ENCODE data around the gene ST3GAL3. TPM values are rescaled to one million over a fixed set of nuclear protein-coding genes. Genes with fewer than 3 reads are reported as not detected.

Gene ST3GAL3
- total and polyA plus RNA-seq, 10 of the 15 experiments (the other 5 are each of a cell fraction or from before 2014, with no cell fraction given), result 1.2 to 19.3 (median 11.0) TPM

GRCh38 chr1:43913666-43914360 is 206.5 kb downstream of the ST3GAL3 start (continued):
- no peak for TF ChIP-seq EGR1 (IDR thresholded peaks at IDR 0.05; ENCODE audit: borderline replicate concordance in 1 of 2, low read depth in 2 of 2, low read length in 2 of 2)
- TF ChIP-seq RB1 (IDR thresholded peaks at IDR 0.05; ENCODE audit: borderline replicate concordance), result no peak
- TF ChIP-seq PRDM15 (CRISPR knock-in tag; IDR thresholded peaks at IDR 0.05), result no peak

GRCh38 chr1:43914576-43915525 is 207.5 kb downstream of the ST3GAL3 start:
- Histone ChIP-seq H3K79me2 (ENCODE audit: control insufficient read depth, insufficient read depth, low read length) (no peaks in the 10 kb centered on the region), H3K27me3 (replicated peaks in 1 of 2; ENCODE audit: control insufficient read depth in 2 of 2, insufficient read depth in 2 of 2, low read length in 1 of 2) (no peaks in the 10 kb centered on the region), H3K4me2 (ENCODE audit: control insufficient read depth, insufficient read depth) (no peak overlapping the region), H3K4me1 (ENCODE audit: control insufficient read depth, insufficient read depth, low read length) (no peaks in the 10 kb centered on the region), H3K9ac (ENCODE audit: control insufficient read depth, insufficient read depth, low read length) (no peak overlapping the region), H2AFZ (ENCODE audit: control insufficient read depth, low read depth, low read length) (no peak overlapping the region), H3K36me3 (ENCODE audit: control insufficient read depth in 2 of 2, insufficient read depth in 2 of 2, low read length in 1 of 2) (no peaks in the 10 kb centered on the region), H3K4me3 (no peak overlapping the region), H3K27ac (ENCODE audit: control insufficient read depth, insufficient read depth) (no peak overlapping the region), H3K9me3 (replicated peaks; ENCODE audit: control insufficient read depth, insufficient read depth, low read length) (no peaks in the 10 kb centered on the region), H4K20me1 (ENCODE audit: control insufficient read depth, insufficient read depth) (no peaks in the 10 kb centered on the region)
- SMC1A ChIA-PET (ENCODE audit: uncharacterized antibody, unreplicated experiment), result interaction anchor here (1.0 kb wide), 2 partner anchors 18 to 151 kb away, joined by 3 to 4 read pairs; no protein-coding TSS in a partner anchor
- RAD21 ChIA-PET (ENCODE audit: unreplicated experiment), result interaction anchor here (0.8 to 0.9 kb wide), 3 partner anchors 20 to 152 kb away, joined by 3 read pairs; no protein-coding TSS in a partner anchor
- intact Hi-C loops (cut with micrococcal nuclease; ENCODE audit: unreplicated experiment) (no loop called here), in situ Hi-C loops (cut with MboI) (no loop called here)
- 83% methylated on average over 13 of the region's 13 CpGs for WGBS (ENCODE audit: insufficient coverage, insufficient replicate concordance, low lambda C conversion rate, missing lambda C conversion rate)
- POLR2A ChIA-PET, result no interaction called here
- DNase-seq (ENCODE audit: low read depth, low spot score) (no peak), FAIRE-seq (peak; percentile 61), ATAC-seq (no peak)
- no TSS peak for BruUV-seq (replicated peaks)
- CTCF ChIA-PET, result interaction anchor here (2.3 to 5.5 kb wide), 2 partner anchors 20 to 150 kb away, joined by 9 to 81 read pairs; no protein-coding TSS in a partner anchor
- TF ChIP-seq PRDM15 (CRISPR knock-in tag; IDR thresholded peaks at IDR 0.05) (no peak), SMAD1 (IDR thresholded peaks at IDR 0.05; ENCODE audit: low read depth, partially characterized antibody) (no peak), GABPA (IDR thresholded peaks at IDR 0.05; ENCODE audit: low read depth) (no peak), BCL3 (IDR thresholded peaks at IDR 0.05; ENCODE audit: borderline replicate concordance, insufficient read depth, low read depth, low read length, poor library complexity, severe bottlenecking) (no peak), IKZF1 (conservative IDR thresholded peaks at IDR 0.05) (no peak), BHLHE40 (IDR thresholded peaks at IDR 0.05; ENCODE audit: borderline replicate concordance in 1 of 2, low read depth in 2 of 2, low read length in 1 of 2) (no peak), NBN (IDR thresholded peaks at IDR 0.05) (no peak)

Measured in GM12878 (cell line).